OCI-LY3 (cell line): ENCODE data around the gene GPR6.

Source experiments
- H2AFZ ChIP-seq: fragments of 200-600, 300-600 bp; shearing (Covaris generic); 2 replicates; pipeline ENCODE4 v1.6.0; 2014; ENCODE audit warnings: antibody characterized with exemption, low read depth, low read length
- H3K27ac ChIP-seq: fragments of 200-600, 300-600 bp; sonication (generic); 2 replicates; pipeline ENCODE4 v1.5.1; 2014; ENCODE audit warnings: mild to moderate bottlenecking, low read length, moderate library complexity, mixed read lengths
- H3K27me3 ChIP-seq: fragments of 200-600, 300-600 bp; sonication (generic); 2 replicates; pipeline ENCODE4 v1.6.1; 2014; ENCODE audit warnings: low read depth, low read length, mixed read lengths
- H3K36me3 ChIP-seq: fragments of 200-600, 300-600 bp; sonication (generic); replicated peaks from 2 replicates; pipeline ENCODE3; 2014; ENCODE audit warnings: low read depth, low read length, mixed read lengths
- H3K4me1 ChIP-seq: fragments of 300-600, 200-600 bp; sonication (generic); 2 replicates; pipeline ENCODE4 v1.6.1; 2014; ENCODE audit warnings: low read length, mixed read lengths
- H3K4me2 ChIP-seq: fragments of 200-600, 300-600 bp; sonication (generic); 2 replicates; pipeline ENCODE4 v1.6.1; 2014; ENCODE audit warnings: low read length, mixed read lengths
- H3K4me3 ChIP-seq: fragments of 300-600, 200-600 bp; sonication (generic); 2 replicates; pipeline ENCODE4 v1.5.1; 2014; ENCODE audit warnings: antibody characterized with exemption, mild to moderate bottlenecking, low read length, moderate library complexity
- H3K79me2 ChIP-seq: fragments of 300-600, 200-600 bp; shearing (Covaris generic); 2 replicates; pipeline ENCODE4 v1.6.1; 2014; ENCODE audit warnings: mild to moderate bottlenecking, low read length, mixed read lengths
- H3K9ac ChIP-seq: fragments of 300-600, 200-600 bp; shearing (Covaris generic); 2 replicates; pipeline ENCODE4 v1.6.0; 2014; ENCODE audit warnings: mild to moderate bottlenecking, low read length, moderate library complexity
- H3K9me3 ChIP-seq: fragments of 200-600, 300-600 bp; shearing (Covaris generic); 2 replicates; pipeline ENCODE4 v1.6.1; 2014; ENCODE audit warnings: low read length, mixed read lengths; ENCODE audit not compliant: insufficient read depth
- H4K20me1 ChIP-seq: fragments of 200-600, 300-600 bp; sonication (generic); 2 replicates; pipeline ENCODE4 v1.6.1; 2016; ENCODE audit warnings: low read length, mixed read lengths; ENCODE audit not compliant: insufficient read depth
- EZH2phosphoT487 ChIP-seq: fragments of 200-600 bp; shearing (Covaris generic); IDR thresholded peaks from 2 replicates; pipeline ENCODE4 v1.6.1; 2018; ENCODE audit warnings: antibody characterized with exemption, mixed run types, low read depth
- TF ChIP-seq, protein P1 (sequence below): fragments of 200-600, 300-600 bp; sonication (generic); IDR thresholded peaks from 2 replicates; pipeline ENCODE4 v1.5.1; 2014; ENCODE audit warnings: antibody characterized with exemption, low read length, low read depth

GPR6 gene

DNA sequence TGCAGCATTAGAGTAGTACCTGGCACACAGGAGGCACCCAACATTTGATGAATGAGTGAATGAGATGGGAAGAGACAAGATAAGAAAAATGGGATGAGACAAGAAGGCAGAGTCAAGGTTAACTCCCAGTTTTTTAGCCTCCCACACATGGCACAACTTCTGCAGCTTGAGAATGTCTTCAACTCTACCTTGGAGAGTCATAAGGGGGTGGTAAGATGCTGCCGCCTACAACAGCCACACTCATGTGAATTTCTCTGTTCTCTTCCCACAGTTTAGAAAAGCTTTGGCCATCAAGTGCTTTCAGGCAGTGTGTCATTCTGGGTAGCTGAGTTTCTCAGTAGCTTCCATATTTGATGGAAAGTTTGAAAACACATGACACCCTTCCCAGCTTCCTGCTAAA, 19.5 kb upstream of the GPR6 start:
- no peak overlapping the region for H3K4me2 ChIP-seq
- H3K36me3 ChIP-seq = no peaks in the 10 kb centered on the region
- H3K27me3 ChIP-seq = no peaks in the 10 kb centered on the region
- H3K79me2 ChIP-seq = no peaks in the 10 kb centered on the region
- H3K27ac ChIP-seq = no peak overlapping the region
- H3K9ac ChIP-seq = no peak overlapping the region
- no peak overlapping the region for H2AFZ ChIP-seq
- H4K20me1 ChIP-seq = no peaks in the 10 kb centered on the region
- TF ChIP-seq, protein P1, sequence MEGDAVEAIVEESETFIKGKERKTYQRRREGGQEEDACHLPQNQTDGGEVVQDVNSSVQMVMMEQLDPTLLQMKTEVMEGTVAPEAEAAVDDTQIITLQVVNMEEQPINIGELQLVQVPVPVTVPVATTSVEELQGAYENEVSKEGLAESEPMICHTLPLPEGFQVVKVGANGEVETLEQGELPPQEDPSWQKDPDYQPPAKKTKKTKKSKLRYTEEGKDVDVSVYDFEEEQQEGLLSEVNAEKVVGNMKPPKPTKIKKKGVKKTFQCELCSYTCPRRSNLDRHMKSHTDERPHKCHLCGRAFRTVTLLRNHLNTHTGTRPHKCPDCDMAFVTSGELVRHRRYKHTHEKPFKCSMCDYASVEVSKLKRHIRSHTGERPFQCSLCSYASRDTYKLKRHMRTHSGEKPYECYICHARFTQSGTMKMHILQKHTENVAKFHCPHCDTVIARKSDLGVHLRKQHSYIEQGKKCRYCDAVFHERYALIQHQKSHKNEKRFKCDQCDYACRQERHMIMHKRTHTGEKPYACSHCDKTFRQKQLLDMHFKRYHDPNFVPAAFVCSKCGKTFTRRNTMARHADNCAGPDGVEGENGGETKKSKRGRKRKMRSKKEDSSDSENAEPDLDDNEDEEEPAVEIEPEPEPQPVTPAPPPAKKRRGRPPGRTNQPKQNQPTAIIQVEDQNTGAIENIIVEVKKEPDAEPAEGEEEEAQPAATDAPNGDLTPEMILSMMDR = no peak
- TF ChIP-seq EZH2phosphoT487 = no peak
- H3K9me3 ChIP-seq = no peaks in the 10 kb centered on the region
- no peak overlapping the region for H3K4me3 ChIP-seq
- H3K4me1 ChIP-seq = no peaks in the 10 kb centered on the region

DNA sequence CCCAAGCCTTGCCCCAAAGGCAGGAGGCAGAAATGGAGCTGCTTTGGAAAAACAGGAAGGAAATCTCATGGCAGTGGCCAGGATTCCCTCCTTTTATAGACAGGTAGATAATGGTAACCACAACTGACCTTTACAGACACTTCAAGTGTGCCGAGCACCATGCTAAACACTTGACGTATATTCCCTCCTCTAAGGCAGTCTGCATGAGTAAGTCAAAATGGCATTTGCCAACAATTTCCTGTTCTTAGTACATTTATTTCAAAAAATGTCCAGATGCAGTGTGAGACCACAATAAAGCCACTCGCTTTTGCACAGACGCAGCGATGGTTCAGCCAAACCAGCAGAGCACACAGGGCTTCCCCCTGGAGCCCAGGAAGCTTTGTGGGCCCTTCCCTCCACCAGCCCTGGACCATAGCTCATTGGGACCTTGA, 16.5 kb upstream of the GPR6 start:
- H3K4me2 ChIP-seq = no peak overlapping the region
- no peak overlapping the region for H3K9ac ChIP-seq
- H3K27ac ChIP-seq = no peak overlapping the region

DNA sequence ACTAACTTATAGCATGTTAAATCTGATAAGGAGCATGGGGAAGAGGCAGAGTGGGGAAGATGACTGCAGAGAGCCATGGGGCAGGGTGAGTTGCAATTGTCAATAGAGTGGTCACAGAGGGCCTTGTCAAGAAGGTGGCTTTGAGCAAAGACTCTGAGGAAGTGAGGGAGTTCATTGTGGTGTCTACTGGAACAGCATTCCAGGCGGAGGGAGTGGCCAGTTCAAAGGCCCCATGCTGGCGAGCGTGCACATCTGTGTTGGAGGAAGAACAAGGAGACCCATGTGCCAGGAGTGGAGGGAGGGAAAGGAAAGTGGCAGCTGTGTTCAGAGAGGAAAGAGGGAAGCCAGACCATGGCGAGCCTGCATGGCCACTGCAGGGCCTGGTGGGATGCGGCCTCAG, 15.8 kb upstream of the GPR6 start:
- no peak overlapping the region for H3K27ac ChIP-seq
- H3K9me3 ChIP-seq = no peaks in the 10 kb centered on the region
- no peaks in the 10 kb centered on the region for H3K36me3 ChIP-seq
- H3K4me3 ChIP-seq = no peak overlapping the region
- no peak overlapping the region for H3K4me2 ChIP-seq
- no peaks in the 10 kb centered on the region for H3K4me1 ChIP-seq
- H2AFZ ChIP-seq = no peak overlapping the region
- no peaks in the 10 kb centered on the region for H3K27me3 ChIP-seq
- no peaks in the 10 kb centered on the region for H4K20me1 ChIP-seq
- TF ChIP-seq EZH2phosphoT487 = no peak
- TF ChIP-seq, protein P1 = no peak
- H3K9ac ChIP-seq = no peak overlapping the region
- H3K79me2 ChIP-seq = no peaks in the 10 kb centered on the region

More for the DNA sequence above, 16.5 kb upstream of the GPR6 start:
- H2AFZ ChIP-seq = no peak overlapping the region
- H4K20me1 ChIP-seq = no peaks in the 10 kb centered on the region
- no peaks in the 10 kb centered on the region for H3K36me3 ChIP-seq
- no peaks in the 10 kb centered on the region for H3K27me3 ChIP-seq
- no peaks in the 10 kb centered on the region for H3K79me2 ChIP-seq
- H3K4me3 ChIP-seq = no peak overlapping the region
- H3K4me1 ChIP-seq = no peaks in the 10 kb centered on the region
- TF ChIP-seq, protein P1 = no peak
- no peak for TF ChIP-seq EZH2phosphoT487
- H3K9me3 ChIP-seq = no peaks in the 10 kb centered on the region

DNA sequence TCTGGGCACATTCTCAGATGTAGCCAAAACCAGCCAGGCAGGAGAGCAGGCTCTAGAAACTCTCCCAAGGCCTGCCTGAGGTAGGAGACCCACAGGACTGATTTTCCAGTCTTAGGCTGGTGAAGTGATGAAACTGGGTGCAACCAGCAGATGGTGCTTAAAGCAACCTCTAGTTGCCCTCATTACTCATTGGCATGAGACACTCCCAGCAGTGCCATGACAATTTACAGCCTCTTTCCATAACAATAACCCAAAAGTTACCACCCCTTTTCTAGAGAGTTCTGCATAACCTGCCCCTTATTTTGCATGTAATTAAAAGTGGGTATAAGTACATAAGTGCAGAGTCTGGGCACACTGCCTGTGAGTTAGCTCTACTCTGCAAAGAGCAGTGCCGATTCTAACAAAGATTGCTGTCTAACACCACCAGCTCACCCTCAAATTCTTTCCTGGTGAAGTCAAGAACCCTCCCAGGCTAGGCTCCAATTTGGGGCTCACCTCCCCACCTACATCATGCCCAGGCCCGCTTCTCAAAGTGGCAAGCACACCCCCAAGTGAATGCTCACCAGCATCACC, 14.4 kb upstream of the GPR6 start:
- no peak overlapping the region for H3K4me2 ChIP-seq
- H3K9me3 ChIP-seq = no peaks in the 10 kb centered on the region
- no peak overlapping the region for H3K9ac ChIP-seq
- no peaks in the 10 kb centered on the region for H3K27me3 ChIP-seq
- H3K36me3 ChIP-seq = no peaks in the 10 kb centered on the region
- H4K20me1 ChIP-seq = no peaks in the 10 kb centered on the region
- H3K27ac ChIP-seq = no peak overlapping the region
- no peak overlapping the region for H2AFZ ChIP-seq
- no peak for TF ChIP-seq EZH2phosphoT487
- TF ChIP-seq, protein P1 = no peak
- H3K79me2 ChIP-seq = no peaks in the 10 kb centered on the region
- no peak overlapping the region for H3K4me3 ChIP-seq
- H3K4me1 ChIP-seq = no peaks in the 10 kb centered on the region
